Measurements from ENCODE around the gene FGD2.

FGD2 gene

GRCh38 chr6:37032239-37032638, 26.8 kb downstream of the FGD2 start:
- no peaks in the 10 kb centered on the region for H3K9me3 ChIP-seq (ENCODE audit: insufficient read depth, low read depth, low read length)
- no peaks in the 10 kb centered on the region for H3K9me2 ChIP-seq (replicated peaks; ENCODE audit: low read depth, low read length)
- H3K4me2 ChIP-seq (ENCODE audit: low read depth, low read length, poor library complexity, severe bottlenecking), result no peak overlapping the region
- no peaks in the 10 kb centered on the region for H3K4me1 ChIP-seq (ENCODE audit: insufficient read depth, low read length, poor library complexity, severe bottlenecking)
- no peaks in the 10 kb centered on the region for H3K27me3 ChIP-seq (ENCODE audit: insufficient read depth, low read length, poor library complexity, severe bottlenecking)
- H3K9ac ChIP-seq (ENCODE audit: low read depth, low read length, poor library complexity, severe bottlenecking), result no peak overlapping the region
- no peaks in the 10 kb centered on the region for H3F3A ChIP-seq (ENCODE audit: low read depth)
- H3K79me2 ChIP-seq (ENCODE audit: insufficient read depth, low read length), result no peaks in the 10 kb centered on the region
- no peaks in the 10 kb centered on the region for H3K36me3 ChIP-seq (ENCODE audit: insufficient read depth, low read length)
- no peak for TF ChIP-seq CTCF (conservative IDR thresholded peaks at IDR 0.05; ENCODE audit: low read length)
- H4K20me1 ChIP-seq (ENCODE audit: insufficient read depth, low read length, poor library complexity, severe bottlenecking), result no peaks in the 10 kb centered on the region
- no peak overlapping the region for H2AFZ ChIP-seq (ENCODE audit: low read length)
- H3K4me3 ChIP-seq (ENCODE audit: low read length, poor library complexity, severe bottlenecking), result no peak overlapping the region

- no peak overlapping the region for H3K4me3 ChIP-seq (ENCODE audit: low read length, poor library complexity, severe bottlenecking)
- H3K27me3 ChIP-seq (ENCODE audit: insufficient read depth, low read length, poor library complexity, severe bottlenecking), result no peaks in the 10 kb centered on the region
- H3K36me3 ChIP-seq (ENCODE audit: insufficient read depth, low read length), result no peaks in the 10 kb centered on the region
- no peaks in the 10 kb centered on the region for H3K4me1 ChIP-seq (ENCODE audit: insufficient read depth, low read length, poor library complexity, severe bottlenecking)
- no peaks in the 10 kb centered on the region for H3K9me2 ChIP-seq (replicated peaks; ENCODE audit: low read depth, low read length)
- H3K9ac ChIP-seq (ENCODE audit: low read depth, low read length, poor library complexity, severe bottlenecking), result no peak overlapping the region
- H3F3A ChIP-seq (ENCODE audit: low read depth), result no peaks in the 10 kb centered on the region
- H3K79me2 ChIP-seq (ENCODE audit: insufficient read depth, low read length), result no peaks in the 10 kb centered on the region
- no peaks in the 10 kb centered on the region for H4K20me1 ChIP-seq (ENCODE audit: insufficient read depth, low read length, poor library complexity, severe bottlenecking)
- H3K4me2 ChIP-seq (ENCODE audit: low read depth, low read length, poor library complexity, severe bottlenecking), result no peak overlapping the region
- H2AFZ ChIP-seq (ENCODE audit: low read length), result no peak overlapping the region
- TF ChIP-seq CTCF (conservative IDR thresholded peaks at IDR 0.05; ENCODE audit: low read length) (no peak), EZH2phosphoT487 (IDR thresholded peaks at IDR 0.05; ENCODE audit: borderline replicate concordance) (no peak)
- H3K9me3 ChIP-seq (ENCODE audit: insufficient read depth, low read depth, low read length), result no peaks in the 10 kb centered on the region
These were observed 27.8 kb downstream of the FGD2 start for GRCh38 chr6:37033255-37033654.

GRCh38 chr6:37033819-37034795, 28.7 kb downstream of the FGD2 start:
- TF ChIP-seq CTCF (conservative IDR thresholded peaks at IDR 0.05; ENCODE audit: low read length) (no peak), EZH2phosphoT487 (IDR thresholded peaks at IDR 0.05; ENCODE audit: borderline replicate concordance) (no peak)
- no peak overlapping the region for H3K4me3 ChIP-seq (ENCODE audit: low read length, poor library complexity, severe bottlenecking)
- H3F3A ChIP-seq (ENCODE audit: low read depth), result no peaks in the 10 kb centered on the region
- no peak overlapping the region for H3K9ac ChIP-seq (ENCODE audit: low read depth, low read length, poor library complexity, severe bottlenecking)
- H3K79me2 ChIP-seq (ENCODE audit: insufficient read depth, low read length), result no peaks in the 10 kb centered on the region
- no peak overlapping the region for H3K4me2 ChIP-seq (ENCODE audit: low read depth, low read length, poor library complexity, severe bottlenecking)
- H2AFZ ChIP-seq (ENCODE audit: low read length), result no peak overlapping the region
- H3K27me3 ChIP-seq (ENCODE audit: insufficient read depth, low read length, poor library complexity, severe bottlenecking), result no peaks in the 10 kb centered on the region
- H3K9me2 ChIP-seq (replicated peaks; ENCODE audit: low read depth, low read length), result no peaks in the 10 kb centered on the region
- H3K36me3 ChIP-seq (ENCODE audit: insufficient read depth, low read length), result no peaks in the 10 kb centered on the region
- H3K9me3 ChIP-seq (ENCODE audit: insufficient read depth, low read depth, low read length), result no peaks in the 10 kb centered on the region
- H3K4me1 ChIP-seq (ENCODE audit: insufficient read depth, low read length, poor library complexity, severe bottlenecking), result no peaks in the 10 kb centered on the region
- H4K20me1 ChIP-seq (ENCODE audit: insufficient read depth, low read length, poor library complexity, severe bottlenecking), result no peaks in the 10 kb centered on the region

Measured in Loucy (cell line).